HepG2 (cell line): ENCODE results near the gene AMHR2. TPM values are rescaled to one million over a fixed set of nuclear protein-coding genes. Genes with fewer than 3 reads are reported as not detected.

Experiments used
- AKNA ChIP-seq: sonication (generic); formaldehyde crosslinking; IDR thresholded peaks from 2 replicates; pipeline ENCODE4 v1.4.0; 2020; ENCODE audit warnings: missing genetic modification reagents, borderline replicate concordance
- CCAR2 ChIP-seq: fragments of 200-400 bp; formaldehyde crosslinking; optimal IDR thresholded peaks from 2 replicates; pipeline ENCODE3; 2018; ENCODE audit warnings: low read depth, mild to moderate bottlenecking, low read length, moderate library complexity
- HOXA9 ChIP-seq: sonication (generic); formaldehyde crosslinking; IDR thresholded peaks from 2 replicates; pipeline ENCODE4 v1.8.1; 2022; ENCODE audit warnings: missing genetic modification reagents, mild to moderate bottlenecking, moderate library complexity, borderline replicate concordance
- IRF9 ChIP-seq: sonication (generic); formaldehyde crosslinking; IDR thresholded peaks from 2 replicates; pipeline ENCODE4 v1.8.0; 2022; ENCODE audit warnings: missing genetic modification reagents, mild to moderate bottlenecking, borderline replicate concordance
- NR2F6 ChIP-seq, 2 experiments: IDR thresholded peaks; 2 replicates each; pipeline ENCODE4 v1.6.1; 2016; ENCODE audit warnings: antibody characterized with exemption in 1 of 2, mild to moderate bottlenecking in 1 of 2
- POGZ ChIP-seq: sonication (generic); formaldehyde crosslinking; IDR thresholded peaks from 2 replicates; pipeline ENCODE4 v1.4.0; 2020; ENCODE audit warnings: mild to moderate bottlenecking, missing genetic modification reagents
- POLR2AphosphoS2 ChIP-seq: IDR thresholded peaks from 2 replicates; pipeline ENCODE4 v1.6.1; 2011; ENCODE audit warnings: low read depth, low read length, improper control_type of control experiment
- ZMAT3 ChIP-seq: sonication (generic); formaldehyde crosslinking; conservative IDR thresholded peaks from 2 replicates; pipeline ENCODE4 v1.7.0; 2021; ENCODE audit warnings: missing genetic modification reagents
- ZNF143 ChIP-seq: sonication (generic); formaldehyde crosslinking; IDR thresholded peaks from 2 replicates; pipeline ENCODE4 v1.4.0; 2020; ENCODE audit warnings: missing genetic modification reagents
- ZNF354B ChIP-seq: sonication (generic); formaldehyde crosslinking; IDR thresholded peaks from 2 replicates; pipeline ENCODE4 v1.8.0; 2022; ENCODE audit warnings: mild to moderate bottlenecking, missing genetic modification reagents
- ZNF569 ChIP-seq: sonication (generic); formaldehyde crosslinking; IDR thresholded peaks from 2 replicates; pipeline ENCODE4 v1.5.0; 2020; ENCODE audit warnings: mild to moderate bottlenecking, missing genetic modification reagents, moderate library complexity, borderline replicate concordance
- ZNF747 ChIP-seq: sonication (generic); formaldehyde crosslinking; IDR thresholded peaks from 2 replicates; pipeline ENCODE4 v1.8.1; 2023; ENCODE audit warnings: missing genetic modification reagents, mild to moderate bottlenecking, borderline replicate concordance
- ZSCAN25 ChIP-seq: sonication (generic); formaldehyde crosslinking; IDR thresholded peaks from 2 replicates; pipeline ENCODE4 v1.8.0; 2022; ENCODE audit warnings: mild to moderate bottlenecking, missing genetic modification reagents
- polyA plus RNA-seq, 8 experiments: library from polyadenylated mRNA; depleted of rRNA in 3 of 8; stranded (reverse) in 7 of 8; unstranded in 1 of 8; fragments of >200 nt; fragmentation: Illumina TruSeq in 4 of 8; extraction: Trizol in 4 of 8; gene quantifications; 2 replicates each; pipeline versions ENCODE4 v1.2.1 to v1.2.3, GENCODE V29; 2011 to 2016; ENCODE audit warnings: low read depth in 4 of 8, missing spikeins in 1 of 8, mixed read lengths in 1 of 8; ENCODE audit not compliant: insufficient read depth in 1 of 8
- total RNA-seq, 5 experiments: library from RNA; depleted of rRNA; stranded (reverse); fragments of >200 nt; fragmentation: Illumina TruSeq; extraction: Trizol; gene quantifications; 2 replicates each; pipeline ENCODE4 v1.2.3, GENCODE V29; 2016; ENCODE audit warnings: low read depth in 1 of 5
- TF ChIP-seq, protein P1 (sequence below): sonication (generic); formaldehyde crosslinking; IDR thresholded peaks from 2 replicates; pipeline ENCODE4 v1.5.0; 2020; ENCODE audit warnings: mild to moderate bottlenecking, missing genetic modification reagents
- TF ChIP-seq, protein P2 (sequence below): sonication (generic); formaldehyde crosslinking; IDR thresholded peaks from 2 replicates; pipeline ENCODE4 v1.5.0; 2020; ENCODE audit warnings: missing genetic modification reagents, mild to moderate bottlenecking, borderline replicate concordance
- TF ChIP-seq, protein P3 (sequence below): sonication (generic); formaldehyde crosslinking; IDR thresholded peaks from 2 replicates; pipeline ENCODE4 v1.4.0; 2020; ENCODE audit warnings: missing genetic modification reagents
- TF ChIP-seq, protein P4 (sequence below): sonication (generic); formaldehyde crosslinking; IDR thresholded peaks from 2 replicates; pipeline ENCODE4 v1.4.0; 2020; ENCODE audit warnings: missing genetic modification reagents

Gene AMHR2
- total and polyA plus RNA-seq, 2 of the 13 experiments (the other 11 are each of a cell fraction or from before 2014, with no cell fraction given) = 0.24 to 0.58 TPM

DNA sequence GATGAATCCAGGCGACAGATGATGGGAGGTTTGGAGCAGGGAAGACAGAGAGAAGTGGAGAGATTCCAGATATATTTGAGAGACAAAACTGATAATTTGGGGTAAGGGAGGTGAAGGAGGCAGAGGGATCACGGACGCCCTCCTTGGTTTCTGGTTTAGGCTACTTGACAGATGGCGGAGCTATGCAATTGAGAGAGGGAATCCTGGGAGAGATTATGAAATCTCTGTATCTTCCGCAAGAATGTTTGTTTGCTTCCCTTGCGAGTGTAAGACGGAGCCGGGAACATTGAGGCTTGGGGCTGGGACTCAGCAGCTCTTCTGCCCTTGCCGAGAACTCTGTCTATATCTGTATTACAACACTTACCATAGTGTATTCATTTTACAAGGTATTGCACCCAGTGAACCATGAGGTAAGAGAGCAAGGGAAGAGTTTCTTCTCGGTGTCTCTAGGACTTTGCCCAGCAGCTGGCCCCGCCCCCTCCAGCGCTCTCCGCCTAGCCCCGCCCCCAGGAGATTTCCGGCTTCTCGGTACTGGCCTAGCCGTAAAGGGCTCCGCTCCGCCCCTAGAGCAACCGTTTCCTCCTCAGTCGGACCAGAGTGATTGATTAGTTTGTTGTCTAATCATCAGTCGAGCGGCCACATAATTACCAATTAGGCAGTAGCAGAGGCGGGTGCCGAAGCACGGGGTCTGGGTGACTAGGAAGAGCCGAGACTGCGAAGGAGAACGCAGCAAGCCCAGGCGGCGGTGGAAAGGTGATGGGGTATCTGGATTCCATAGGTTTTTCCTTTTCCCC is 17.6 kb downstream of the AMHR2 start, which contains the start of gene PRR13 (continued):
- TF ChIP-seq CCAR2 = no peak
- TF ChIP-seq ZSCAN25 = no peak
- TF ChIP-seq AKNA = no peak
- TF ChIP-seq ZNF143 (CRISPR knock-in tag) = peak; percentile 78
- TF ChIP-seq, protein P1, sequence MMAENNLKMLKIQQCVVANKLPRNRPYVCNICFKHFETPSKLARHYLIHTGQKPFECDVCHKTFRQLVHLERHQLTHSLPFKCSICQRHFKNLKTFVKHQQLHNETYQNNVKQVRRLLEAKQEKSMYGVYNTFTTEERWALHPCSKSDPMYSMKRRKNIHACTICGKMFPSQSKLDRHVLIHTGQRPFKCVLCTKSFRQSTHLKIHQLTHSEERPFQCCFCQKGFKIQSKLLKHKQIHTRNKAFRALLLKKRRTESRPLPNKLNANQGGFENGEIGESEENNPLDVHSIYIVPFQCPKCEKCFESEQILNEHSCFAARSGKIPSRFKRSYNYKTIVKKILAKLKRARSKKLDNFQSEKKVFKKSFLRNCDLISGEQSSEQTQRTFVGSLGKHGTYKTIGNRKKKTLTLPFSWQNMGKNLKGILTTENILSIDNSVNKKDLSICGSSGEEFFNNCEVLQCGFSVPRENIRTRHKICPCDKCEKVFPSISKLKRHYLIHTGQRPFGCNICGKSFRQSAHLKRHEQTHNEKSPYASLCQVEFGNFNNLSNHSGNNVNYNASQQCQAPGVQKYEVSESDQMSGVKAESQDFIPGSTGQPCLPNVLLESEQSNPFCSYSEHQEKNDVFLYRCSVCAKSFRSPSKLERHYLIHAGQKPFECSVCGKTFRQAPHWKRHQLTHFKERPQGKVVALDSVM = no peak; the same call in none of the 2 replicates
- TF ChIP-seq ZMAT3 (CRISPR knock-in tag) = no peak
- no peak for TF ChIP-seq POGZ (CRISPR knock-in tag)
- TF ChIP-seq, protein P2, sequence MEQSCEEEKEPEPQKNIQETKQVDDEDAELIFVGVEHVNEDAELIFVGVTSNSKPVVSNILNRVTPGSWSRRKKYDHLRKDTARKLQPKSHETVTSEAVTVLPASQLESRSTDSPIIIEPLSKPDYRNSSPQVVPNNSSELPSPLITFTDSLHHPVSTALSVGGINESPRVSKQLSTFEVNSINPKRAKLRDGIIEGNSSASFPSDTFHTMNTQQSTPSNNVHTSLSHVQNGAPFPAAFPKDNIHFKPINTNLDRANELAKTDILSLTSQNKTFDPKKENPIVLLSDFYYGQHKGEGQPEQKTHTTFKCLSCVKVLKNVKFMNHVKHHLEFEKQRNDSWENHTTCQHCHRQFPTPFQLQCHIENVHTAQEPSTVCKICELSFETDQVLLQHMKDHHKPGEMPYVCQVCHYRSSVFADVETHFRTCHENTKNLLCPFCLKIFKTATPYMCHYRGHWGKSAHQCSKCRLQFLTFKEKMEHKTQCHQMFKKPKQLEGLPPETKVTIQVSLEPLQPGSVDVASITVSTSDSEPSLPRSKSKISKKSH = no peak
- TF ChIP-seq HOXA9 (CRISPR knock-in tag) = no peak
- TF ChIP-seq IRF9 = no peak
- TF ChIP-seq, protein P3, sequence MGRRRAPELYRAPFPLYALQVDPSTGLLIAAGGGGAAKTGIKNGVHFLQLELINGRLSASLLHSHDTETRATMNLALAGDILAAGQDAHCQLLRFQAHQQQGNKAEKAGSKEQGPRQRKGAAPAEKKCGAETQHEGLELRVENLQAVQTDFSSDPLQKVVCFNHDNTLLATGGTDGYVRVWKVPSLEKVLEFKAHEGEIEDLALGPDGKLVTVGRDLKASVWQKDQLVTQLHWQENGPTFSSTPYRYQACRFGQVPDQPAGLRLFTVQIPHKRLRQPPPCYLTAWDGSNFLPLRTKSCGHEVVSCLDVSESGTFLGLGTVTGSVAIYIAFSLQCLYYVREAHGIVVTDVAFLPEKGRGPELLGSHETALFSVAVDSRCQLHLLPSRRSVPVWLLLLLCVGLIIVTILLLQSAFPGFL (CRISPR knock-in tag) = no peak
- TF ChIP-seq ZNF354B (CRISPR knock-in tag) = no peak
- TF ChIP-seq, protein P4, sequence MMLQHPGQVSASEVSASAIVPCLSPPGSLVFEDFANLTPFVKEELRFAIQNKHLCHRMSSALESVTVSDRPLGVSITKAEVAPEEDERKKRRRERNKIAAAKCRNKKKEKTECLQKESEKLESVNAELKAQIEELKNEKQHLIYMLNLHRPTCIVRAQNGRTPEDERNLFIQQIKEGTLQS (CRISPR knock-in tag) = no peak
- TF ChIP-seq ZNF747 (CRISPR knock-in tag) = no peak
- no peak for TF ChIP-seq POLR2AphosphoS2
- TF ChIP-seq NR2F6 (IDR thresholded peaks at IDR 0.05) = no peak
- TF ChIP-seq NR2F6 (CRISPR knock-in tag; IDR thresholded peaks at IDR 0.05) = no peak
- TF ChIP-seq ZNF569 (CRISPR knock-in tag) = no peak
